A673 (cell line): ENCODE results near the gene STK38L. TPM values are rescaled to one million over a fixed set of nuclear protein-coding genes. Genes with fewer than 3 reads are reported as not detected.

Experiments
- BruUV-seq: library from RNA; stranded (reverse); fragments of 400-500 nt; replicated peaks from 2 replicates; lab custom pipeline; 2021; lab: Mats Ljungman, UMichigan
- CTCF ChIA-PET: fragments of 300-600 bp; sonication (Branson Sonifier 250); formaldehyde crosslinking; loops from one replicate; lab custom pipeline; 2022; ENCODE audit warnings: antibody characterized with exemption; lab: Charles Lee
- POLR2A ChIA-PET: fragments of 300-600 bp; sonication (Branson Sonifier 250); formaldehyde crosslinking; loops from one replicate; lab custom pipeline; 2022; ENCODE audit warnings: antibody characterized with exemption; ENCODE audit not compliant: low non-redundant PET; lab: Charles Lee
- DNase-seq: peaks from one replicate; pipeline ENCODE4 v3.0.0-alpha.2; 2015; ENCODE audit warnings: low spot score
- H3K27ac ChIP-seq: fragments of 200-600 bp; sonication (generic); 2 replicates; pipeline ENCODE4 v1.5.1; 2016; ENCODE audit warnings: mixed run types, low read depth, mild to moderate bottlenecking, mixed read lengths, antibody characterized with exemption, low read length; ENCODE audit not compliant: poor library complexity, severe bottlenecking
- H3K27me3 ChIP-seq: fragments of 200-600 bp; sonication (generic); replicated peaks from 2 replicates; pipeline ENCODE4 v1.6.1; 2017; ENCODE audit warnings: mixed run types, low read depth, mild to moderate bottlenecking, mixed read lengths, antibody characterized with exemption, low read length; ENCODE audit not compliant: insufficient read depth, poor library complexity
- H3K36me3 ChIP-seq: fragments of 200-600 bp; sonication (generic); 2 replicates; pipeline ENCODE4 v1.6.1; 2016; ENCODE audit warnings: mixed run types, mild to moderate bottlenecking, mixed read lengths, antibody characterized with exemption, low read length; ENCODE audit not compliant: insufficient read depth, poor library complexity, severe bottlenecking
- H3K4me1 ChIP-seq: fragments of 200-600 bp; sonication (generic); 2 replicates; pipeline ENCODE4 v1.6.1; 2017; ENCODE audit warnings: mixed run types, mild to moderate bottlenecking, mixed read lengths, antibody characterized with exemption, low read length; ENCODE audit not compliant: insufficient read depth, poor library complexity, severe bottlenecking
- H3K4me3 ChIP-seq: fragments of 200-600 bp; sonication (generic); 2 replicates; pipeline ENCODE4 v1.5.1; 2016; ENCODE audit warnings: low read depth, mixed run types, mild to moderate bottlenecking, mixed read lengths, low read length; ENCODE audit not compliant: poor library complexity, severe bottlenecking
- H3K9me3 ChIP-seq: fragments of 200-600 bp; sonication (generic); 2 replicates; pipeline ENCODE4 v1.6.1; 2016; ENCODE audit warnings: mixed run types, low read depth, mild to moderate bottlenecking, mixed read lengths, antibody characterized with exemption, low read length; ENCODE audit not compliant: poor library complexity, severe bottlenecking
- CTCF ChIP-seq: fragments of 300-800, 200-600 bp; sonication (generic); conservative IDR thresholded peaks from 2 replicates; pipeline ENCODE4 v1.5.1; 2017; ENCODE audit warnings: low read depth, mild to moderate bottlenecking, antibody characterized with exemption, low read length, moderate library complexity, mixed read lengths
- EZH2 ChIP-seq: fragments of 200-600 bp; sonication (generic); IDR thresholded peaks from 2 replicates; pipeline ENCODE4 v1.6.1; 2017; ENCODE audit warnings: borderline replicate concordance, low read depth, mild to moderate bottlenecking, mixed read lengths, antibody characterized with exemption, low read length; ENCODE audit not compliant: poor library complexity, severe bottlenecking
- intact Hi-C: fragments of 100-400 bp; cut with micrococcal nuclease; formaldehyde crosslinking; loops from one replicate; pipeline ENCODE4 v1.10.0; 2022; ENCODE audit not compliant: unreplicated experiment
- total RNA-seq: library from RNA; stranded (reverse); gene quantifications from 2 replicates; pipeline ENCODE4 v1.2.3, GENCODE V29; 2021

The STK38L gene
- total RNA-seq, 1 experiment from 2014 or later, result 21.0 TPM

GRCh38 chr12:27324530-27324929 is 80.4 kb downstream of the STK38L start:
- DNase-seq, result no peak
- no TSS peak for BruUV-seq
- no peak for TF ChIP-seq CTCF
- no peak for TF ChIP-seq EZH2
- no peaks in the 10 kb centered on the region for H3K9me3 ChIP-seq
- no peak overlapping the region for H3K4me3 ChIP-seq
- H3K27ac ChIP-seq, result no peak overlapping the region
- CTCF ChIA-PET, result no interaction called here
- no peaks in the 10 kb centered on the region for H3K4me1 ChIP-seq
- H3K27me3 ChIP-seq, result no peaks in the 10 kb centered on the region
- POLR2A ChIA-PET, result interaction anchor here (0.6 kb wide), 1 partner anchor 813 kb away, joined by 3 read pairs; no protein-coding TSS in a partner anchor
- H3K36me3 ChIP-seq, result peaks cover 4% of the 10 kb centered on the region
- intact Hi-C loops, result no loop called here

GRCh38 chr12:27330846-27331245 is 86.8 kb downstream of the STK38L start:
- ChIA-PET POLR2A (no interaction called here), CTCF (interaction anchor here (0.7 kb wide), 1 partner anchor 370 kb away, joined by 3 read pairs; no protein-coding TSS in a partner anchor)
- no peaks in the 10 kb centered on the region for H3K9me3 ChIP-seq
- H3K27ac ChIP-seq, result no peak overlapping the region
- no peaks in the 10 kb centered on the region for H3K4me1 ChIP-seq
- no peaks in the 10 kb centered on the region for H3K36me3 ChIP-seq
- no peak for TF ChIP-seq EZH2
- no peak for TF ChIP-seq CTCF
- intact Hi-C loops, result no loop called here
- no peak for DNase-seq
- no TSS peak for BruUV-seq
- no peaks in the 10 kb centered on the region for H3K27me3 ChIP-seq
- no peak overlapping the region for H3K4me3 ChIP-seq

GRCh38 chr12:27331291-27331926 is 87.3 kb downstream of the STK38L start:
- Histone ChIP-seq H3K4me1 (no peaks in the 10 kb centered on the region), H3K4me3 (no peak overlapping the region), H3K36me3 (no peaks in the 10 kb centered on the region), H3K9me3 (no peaks in the 10 kb centered on the region), H3K27ac (no peak overlapping the region), H3K27me3 (no peaks in the 10 kb centered on the region)
- ChIA-PET CTCF (interaction anchor here (0.7 kb wide), 1 partner anchor 370 kb away, joined by 3 read pairs; no protein-coding TSS in a partner anchor), POLR2A (no interaction called here)
- peak; percentile 19 for DNase-seq
- no TSS peak for BruUV-seq
- TF ChIP-seq EZH2 (no peak), CTCF (no peak)
- intact Hi-C loops, result no loop called here
